ENCODE measurements around the gene HELZ. TPM values are rescaled to one million over a fixed set of nuclear protein-coding genes. Genes with fewer than 3 reads are reported as not detected.

The HELZ gene
- total RNA-seq, 1 donor from 2014 or later, result 51.1 TPM

DNA sequence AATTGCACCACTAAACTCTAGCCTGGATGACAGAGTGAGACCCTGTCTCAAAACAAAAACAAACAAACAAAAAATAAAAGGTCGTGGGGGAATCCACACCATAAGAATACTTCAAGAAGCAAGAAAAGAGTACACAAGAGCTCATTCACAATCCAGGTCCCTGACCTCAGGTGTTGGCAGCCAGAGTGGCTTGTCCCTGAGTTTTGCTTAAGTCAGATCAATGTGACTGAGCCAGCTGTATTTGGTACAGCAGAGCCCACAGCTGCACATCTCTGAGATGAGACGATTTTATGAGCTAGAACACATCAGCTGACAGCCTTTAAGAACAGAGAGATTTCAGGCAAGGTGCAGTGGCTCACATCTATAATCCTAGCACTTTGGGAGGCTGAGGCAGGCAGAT, 178.3 kb downstream of the HELZ start:
- TF ChIP-seq, protein P1, sequence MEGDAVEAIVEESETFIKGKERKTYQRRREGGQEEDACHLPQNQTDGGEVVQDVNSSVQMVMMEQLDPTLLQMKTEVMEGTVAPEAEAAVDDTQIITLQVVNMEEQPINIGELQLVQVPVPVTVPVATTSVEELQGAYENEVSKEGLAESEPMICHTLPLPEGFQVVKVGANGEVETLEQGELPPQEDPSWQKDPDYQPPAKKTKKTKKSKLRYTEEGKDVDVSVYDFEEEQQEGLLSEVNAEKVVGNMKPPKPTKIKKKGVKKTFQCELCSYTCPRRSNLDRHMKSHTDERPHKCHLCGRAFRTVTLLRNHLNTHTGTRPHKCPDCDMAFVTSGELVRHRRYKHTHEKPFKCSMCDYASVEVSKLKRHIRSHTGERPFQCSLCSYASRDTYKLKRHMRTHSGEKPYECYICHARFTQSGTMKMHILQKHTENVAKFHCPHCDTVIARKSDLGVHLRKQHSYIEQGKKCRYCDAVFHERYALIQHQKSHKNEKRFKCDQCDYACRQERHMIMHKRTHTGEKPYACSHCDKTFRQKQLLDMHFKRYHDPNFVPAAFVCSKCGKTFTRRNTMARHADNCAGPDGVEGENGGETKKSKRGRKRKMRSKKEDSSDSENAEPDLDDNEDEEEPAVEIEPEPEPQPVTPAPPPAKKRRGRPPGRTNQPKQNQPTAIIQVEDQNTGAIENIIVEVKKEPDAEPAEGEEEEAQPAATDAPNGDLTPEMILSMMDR (IDR thresholded peaks at IDR 0.05; ENCODE audit: insufficient read depth, low read length, severe bottlenecking), result no peak
- no peak for FAIRE-seq
- DNase-seq (ENCODE audit: low read depth), result no peak
- no peaks in the 10 kb centered on the region for H3K27me3 ChIP-seq (ENCODE audit: control insufficient read depth, insufficient read depth, low read length)
- no peak overlapping the region for H3K4me3 ChIP-seq (ENCODE audit: low read depth, low read length)
- no peaks in the 10 kb centered on the region for H3K36me3 ChIP-seq (ENCODE audit: control insufficient read depth, insufficient read depth, low read length)

DNA sequence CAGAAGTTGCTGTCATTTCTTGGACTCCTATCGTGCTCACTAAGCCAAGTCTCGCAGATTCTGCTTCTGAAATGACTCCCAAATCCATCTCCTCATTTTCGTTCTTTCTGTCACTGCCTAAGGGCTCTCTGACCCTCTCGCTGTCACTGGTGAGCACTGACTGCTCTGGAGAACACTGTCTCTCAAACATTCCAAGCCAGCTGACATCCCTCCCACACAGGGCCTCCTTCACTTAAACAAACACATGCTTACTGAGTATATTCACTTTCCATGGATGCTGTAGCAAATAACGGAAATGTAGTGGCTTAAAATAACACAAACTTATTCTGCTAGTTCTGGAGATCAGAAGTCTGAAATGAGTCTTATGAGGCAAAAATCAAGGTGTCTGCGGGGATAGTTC, 181.9 kb downstream of the HELZ start:
- H3K27me3 ChIP-seq (ENCODE audit: control insufficient read depth, insufficient read depth, low read length), result no peaks in the 10 kb centered on the region
- TF ChIP-seq, protein P1 (IDR thresholded peaks at IDR 0.05; ENCODE audit: insufficient read depth, low read length, severe bottlenecking), result no peak
- H3K4me3 ChIP-seq (ENCODE audit: low read depth, low read length), result no peak overlapping the region
- no peaks in the 10 kb centered on the region for H3K36me3 ChIP-seq (ENCODE audit: control insufficient read depth, insufficient read depth, low read length)
- DNase-seq (ENCODE audit: low read depth) (no peak), FAIRE-seq (no peak)

DNA sequence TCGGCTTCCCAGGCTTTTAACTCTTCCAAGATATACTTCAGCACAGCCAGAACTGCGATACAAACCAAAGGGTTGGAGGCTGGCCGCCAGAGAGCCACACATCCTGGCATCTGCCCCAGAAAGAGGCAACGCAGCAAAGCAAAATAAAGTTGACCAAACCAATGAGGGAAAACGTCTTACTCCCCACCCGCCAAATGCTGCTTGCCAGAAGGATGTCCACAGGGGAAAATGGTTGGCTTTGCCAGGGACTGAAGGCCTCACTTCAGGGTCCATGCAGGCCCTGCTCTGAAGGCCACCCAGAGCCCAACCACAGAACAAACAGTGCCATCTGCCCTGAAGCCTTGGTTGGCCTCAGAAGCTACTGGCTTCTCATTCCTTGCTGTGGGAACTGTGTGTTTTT, 185.6 kb downstream of the HELZ start:
- Histone ChIP-seq H3K27me3 (ENCODE audit: control insufficient read depth, insufficient read depth, low read length) (no peaks in the 10 kb centered on the region), H3K36me3 (ENCODE audit: control insufficient read depth, insufficient read depth, low read length) (no peaks in the 10 kb centered on the region), H3K4me3 (ENCODE audit: low read depth, low read length) (no peak overlapping the region)
- DNase-seq (ENCODE audit: low read depth) (no peak), FAIRE-seq (no peak)
- TF ChIP-seq, protein P1 (IDR thresholded peaks at IDR 0.05; ENCODE audit: insufficient read depth, low read length, severe bottlenecking), result no peak

DNA sequence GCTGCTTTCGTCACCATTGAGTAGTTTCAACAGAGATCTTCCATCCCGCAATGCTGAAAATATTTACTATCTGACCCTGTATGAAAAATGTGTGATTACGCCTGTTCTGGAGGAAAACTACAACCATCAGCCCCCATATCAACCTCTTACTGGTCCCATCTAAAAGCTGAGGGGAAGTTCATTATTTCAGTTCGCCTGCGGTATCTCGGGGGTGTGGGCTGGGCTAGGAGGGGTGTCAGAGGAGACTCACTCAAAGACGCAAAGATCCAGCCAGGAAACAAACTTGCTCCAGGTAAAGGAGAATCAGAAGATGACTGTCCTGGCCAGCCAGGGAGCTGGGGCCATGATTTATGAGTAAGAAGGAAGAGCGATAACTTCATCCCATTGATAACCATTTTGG, 187.0 kb downstream of the HELZ start:
- no peak for FAIRE-seq
- Histone ChIP-seq H3K36me3 (ENCODE audit: control insufficient read depth, insufficient read depth, low read length) (no peaks in the 10 kb centered on the region), H3K27me3 (ENCODE audit: control insufficient read depth, insufficient read depth, low read length) (no peaks in the 10 kb centered on the region), H3K4me3 (ENCODE audit: low read depth, low read length) (no peak overlapping the region)
- TF ChIP-seq, protein P1 (IDR thresholded peaks at IDR 0.05; ENCODE audit: insufficient read depth, low read length, severe bottlenecking), result no peak
- no peak for DNase-seq (ENCODE audit: low read depth)

DNA sequence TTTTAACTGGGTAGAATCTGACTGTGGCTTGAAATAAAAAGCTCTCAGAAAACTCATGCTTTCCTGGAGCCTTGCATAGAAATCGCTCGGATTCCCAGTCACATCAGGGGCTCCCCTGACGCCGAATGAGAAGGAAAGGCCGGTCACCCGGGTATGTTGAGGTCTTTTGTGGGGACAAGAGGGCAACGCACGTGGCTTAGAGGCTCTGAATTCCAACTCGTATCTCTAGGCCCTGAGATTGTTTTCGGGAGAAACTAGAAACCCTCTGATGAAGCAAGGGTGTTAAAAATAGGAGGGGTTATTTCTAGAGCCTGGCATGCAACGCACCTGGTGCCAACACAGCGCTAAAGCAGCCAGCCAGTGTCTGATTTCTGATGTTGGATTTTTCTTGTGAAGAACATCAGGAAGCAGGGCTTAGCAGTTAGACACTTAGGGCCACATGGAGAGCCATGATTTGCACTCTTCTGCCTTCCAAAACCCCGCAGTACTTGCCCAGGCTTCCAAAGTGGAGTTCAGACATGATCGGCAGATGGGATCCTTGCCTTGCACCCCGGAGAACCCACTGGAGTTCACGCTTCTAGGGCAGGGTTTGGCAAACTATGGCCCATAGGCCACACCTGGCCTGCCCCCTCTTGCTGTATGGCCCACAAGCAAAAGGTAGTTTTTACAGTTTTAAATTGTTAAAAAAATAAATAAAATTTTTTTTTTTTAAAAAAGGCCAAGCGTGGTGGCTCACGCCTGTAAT, 188.1 kb downstream of the HELZ start:
- DNase-seq (ENCODE audit: low read depth) (no peak), FAIRE-seq (no peak)
- H3K4me3 ChIP-seq (ENCODE audit: low read depth, low read length), result no peak overlapping the region
- no peaks in the 10 kb centered on the region for H3K36me3 ChIP-seq (ENCODE audit: control insufficient read depth, insufficient read depth, low read length)
- no peaks in the 10 kb centered on the region for H3K27me3 ChIP-seq (ENCODE audit: control insufficient read depth, insufficient read depth, low read length)
- TF ChIP-seq, protein P1 (IDR thresholded peaks at IDR 0.05; ENCODE audit: insufficient read depth, low read length, severe bottlenecking), result no peak

Data from bronchial epithelial cell (primary cell).